Measurements from ENCODE around the gene DMRTB1.

GRCh38 chr1:53461323-53462044, 2.3 kb downstream of the DMRTB1 start:
- no peak for TF ChIP-seq CTCF (IDR thresholded peaks at IDR 0.05 in 8 of 11, conservative IDR thresholded peaks at IDR 0.05 in 3 of 11)
- no peak for TF ChIP-seq POLR2A (IDR thresholded peaks at IDR 0.05)
